ENCODE data around the gene SHLD1.

DNA sequence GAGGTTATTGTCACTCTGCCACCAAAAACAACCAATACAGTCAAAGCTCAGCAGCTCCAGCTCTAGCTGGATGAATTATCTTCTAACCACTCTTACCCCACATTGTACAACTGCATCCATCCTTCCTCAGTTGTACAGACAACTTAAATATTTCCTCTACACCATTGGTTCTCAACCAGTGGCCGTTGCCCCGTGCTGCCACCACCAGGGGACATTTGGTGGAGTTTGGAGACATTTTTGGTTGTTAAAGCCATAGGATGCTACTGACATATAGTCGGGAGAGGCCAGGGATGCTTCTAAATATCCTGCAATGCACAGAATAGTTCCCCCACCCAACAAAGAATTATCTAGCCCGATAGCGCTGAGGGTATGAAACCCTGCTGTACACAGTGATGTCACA lies 59.3 kb downstream of the SHLD1 start:
- TF ChIP-seq, protein P1, sequence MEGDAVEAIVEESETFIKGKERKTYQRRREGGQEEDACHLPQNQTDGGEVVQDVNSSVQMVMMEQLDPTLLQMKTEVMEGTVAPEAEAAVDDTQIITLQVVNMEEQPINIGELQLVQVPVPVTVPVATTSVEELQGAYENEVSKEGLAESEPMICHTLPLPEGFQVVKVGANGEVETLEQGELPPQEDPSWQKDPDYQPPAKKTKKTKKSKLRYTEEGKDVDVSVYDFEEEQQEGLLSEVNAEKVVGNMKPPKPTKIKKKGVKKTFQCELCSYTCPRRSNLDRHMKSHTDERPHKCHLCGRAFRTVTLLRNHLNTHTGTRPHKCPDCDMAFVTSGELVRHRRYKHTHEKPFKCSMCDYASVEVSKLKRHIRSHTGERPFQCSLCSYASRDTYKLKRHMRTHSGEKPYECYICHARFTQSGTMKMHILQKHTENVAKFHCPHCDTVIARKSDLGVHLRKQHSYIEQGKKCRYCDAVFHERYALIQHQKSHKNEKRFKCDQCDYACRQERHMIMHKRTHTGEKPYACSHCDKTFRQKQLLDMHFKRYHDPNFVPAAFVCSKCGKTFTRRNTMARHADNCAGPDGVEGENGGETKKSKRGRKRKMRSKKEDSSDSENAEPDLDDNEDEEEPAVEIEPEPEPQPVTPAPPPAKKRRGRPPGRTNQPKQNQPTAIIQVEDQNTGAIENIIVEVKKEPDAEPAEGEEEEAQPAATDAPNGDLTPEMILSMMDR (IDR thresholded peaks at IDR 0.05; ENCODE audit: insufficient read depth, low read depth, low read length), result no peak
- TF ChIP-seq EZH2 (IDR thresholded peaks at IDR 0.05; ENCODE audit: insufficient read depth, low read length), result no peak
